Omental fat pad (tissue), 4 donors: ENCODE data around the gene ATP6AP2. TPM values are rescaled to one million over a fixed set of nuclear protein-coding genes. Genes with fewer than 3 reads are reported as not detected.
"Not testable (repeated sequence)": the region's sequence is repeated elsewhere in the genome, so short reads cannot be mapped to it uniquely, and the experiment has no call there.

Source experiments
- ATAC-seq: fragments of 150-250 bp; one replicate; pipeline ENCODE4 v1.9.1; 2016; ENCODE audit warnings: mild to moderate bottlenecking, moderate library complexity; ENCODE audit not compliant: low FRiP score
- DNase-seq: peaks from one replicate; pipeline ENCODE4 v3.0.0-alpha.2; 2019; ENCODE audit warnings: low spot score
- total RNA-seq, 4 donors: library from RNA; depleted of rRNA; stranded (reverse); fragments of >200 nt; gene quantifications; one replicate each; pipeline ENCODE4 v1.1.0, GENCODE V29; 2016
- TF ChIP-seq, protein P1 (sequence below), 3 donors: fragments of 450-650 bp; IDR thresholded peaks; one replicate each; pipeline ENCODE4 v1.5.1; 2016 to 2017; ENCODE audit warnings: antibody characterized with exemption in 3 of 3, mild to moderate bottlenecking in 3 of 3, moderate library complexity in 2 of 3

The ATP6AP2 gene
- total RNA-seq, 4 donors from 2014 or later, result 87.8 to 122 (median 100) TPM

- no peak for ATAC-seq
- TF ChIP-seq, protein P1, sequence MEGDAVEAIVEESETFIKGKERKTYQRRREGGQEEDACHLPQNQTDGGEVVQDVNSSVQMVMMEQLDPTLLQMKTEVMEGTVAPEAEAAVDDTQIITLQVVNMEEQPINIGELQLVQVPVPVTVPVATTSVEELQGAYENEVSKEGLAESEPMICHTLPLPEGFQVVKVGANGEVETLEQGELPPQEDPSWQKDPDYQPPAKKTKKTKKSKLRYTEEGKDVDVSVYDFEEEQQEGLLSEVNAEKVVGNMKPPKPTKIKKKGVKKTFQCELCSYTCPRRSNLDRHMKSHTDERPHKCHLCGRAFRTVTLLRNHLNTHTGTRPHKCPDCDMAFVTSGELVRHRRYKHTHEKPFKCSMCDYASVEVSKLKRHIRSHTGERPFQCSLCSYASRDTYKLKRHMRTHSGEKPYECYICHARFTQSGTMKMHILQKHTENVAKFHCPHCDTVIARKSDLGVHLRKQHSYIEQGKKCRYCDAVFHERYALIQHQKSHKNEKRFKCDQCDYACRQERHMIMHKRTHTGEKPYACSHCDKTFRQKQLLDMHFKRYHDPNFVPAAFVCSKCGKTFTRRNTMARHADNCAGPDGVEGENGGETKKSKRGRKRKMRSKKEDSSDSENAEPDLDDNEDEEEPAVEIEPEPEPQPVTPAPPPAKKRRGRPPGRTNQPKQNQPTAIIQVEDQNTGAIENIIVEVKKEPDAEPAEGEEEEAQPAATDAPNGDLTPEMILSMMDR (IDR thresholded peaks at IDR 0.05), result no peak
- no peak for DNase-seq
Measured at GRCh38 chrX:40558590-40558989, 22.2 kb upstream of the ATP6AP2 start.

GRCh38 chrX:40563784-40564183, 17.0 kb upstream of the ATP6AP2 start:
- TF ChIP-seq, protein P1 (IDR thresholded peaks at IDR 0.05), result no peak
- ATAC-seq (no peak), DNase-seq (no peak)

DNA sequence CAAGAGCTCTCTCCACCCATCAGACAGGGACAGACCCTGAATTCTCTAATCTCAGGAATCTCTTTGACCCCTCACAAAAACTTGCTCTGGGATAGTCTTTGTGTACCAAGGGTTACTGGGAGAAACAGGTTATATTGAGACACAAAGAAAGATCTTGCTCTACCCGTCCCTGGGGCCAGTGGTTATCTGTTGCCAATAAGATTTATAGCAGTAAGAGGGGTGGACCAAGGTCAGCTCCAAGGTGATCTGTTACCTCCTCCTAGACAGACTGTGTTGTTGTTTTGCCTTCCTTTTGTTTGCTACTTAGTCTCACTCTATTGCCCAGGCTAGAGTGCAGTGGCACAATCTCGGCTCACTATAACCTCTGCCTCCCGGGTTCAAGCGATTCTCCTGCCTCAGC, 16.3 kb upstream of the ATP6AP2 start:
- DNase-seq (no peak), ATAC-seq (no peak)
- TF ChIP-seq, protein P1 (IDR thresholded peaks at IDR 0.05), result no peak

DNA sequence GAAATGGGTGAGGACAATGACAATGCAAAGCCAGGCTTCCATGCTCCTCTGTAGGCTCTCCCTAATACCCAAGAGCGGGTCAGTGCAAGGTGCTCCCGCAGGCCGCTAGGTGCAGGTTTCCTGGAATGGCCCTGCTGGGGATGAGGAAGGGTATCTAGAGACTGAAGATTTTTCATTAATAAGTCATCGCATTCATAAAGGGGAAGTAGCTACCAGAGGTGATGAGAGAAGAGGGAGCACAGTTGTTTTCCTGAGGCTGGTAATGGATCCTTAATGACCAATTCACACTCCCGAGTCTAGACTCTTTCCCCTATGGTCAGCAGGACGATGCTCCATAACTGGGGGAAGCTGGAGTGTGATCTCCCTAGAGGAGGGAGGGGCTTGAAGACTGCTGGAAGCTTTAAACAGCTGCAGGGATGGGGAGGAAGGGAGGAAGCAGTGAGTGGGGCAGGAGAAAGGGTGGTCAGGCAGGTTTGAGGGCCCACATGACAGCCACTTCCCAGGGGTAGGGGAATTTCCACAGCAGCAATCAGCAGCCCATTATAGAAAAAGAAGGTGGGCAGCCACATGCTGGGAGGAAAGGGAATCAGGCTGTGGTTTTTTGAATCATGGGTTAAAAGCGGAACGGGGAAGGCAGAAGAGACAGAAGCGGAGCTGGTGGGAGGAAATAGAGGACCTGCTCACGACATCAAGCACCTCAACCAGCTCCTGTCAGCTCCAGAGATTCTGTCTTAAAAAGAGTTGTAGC, 10.2 kb upstream of the ATP6AP2 start:
- no peak for DNase-seq
- ATAC-seq, result no peak

GRCh38 chrX:40571164-40571563, 9.6 kb upstream of the ATP6AP2 start:
- not testable (repeated sequence) for DNase-seq, ATAC-seq

More for the DNA sequence above, 10.2 kb upstream of the ATP6AP2 start:
- TF ChIP-seq, protein P1 (IDR thresholded peaks at IDR 0.05), result no peak

- TF ChIP-seq, protein P1 (IDR thresholded peaks at IDR 0.05), result no peak
- DNase-seq, result no peak
Measured at GRCh38 chrX:40571600-40571999, 9.2 kb upstream of the ATP6AP2 start.

GRCh38 chrX:40573763-40574162, 7.0 kb upstream of the ATP6AP2 start:
- ATAC-seq (no peak), DNase-seq (no peak)
- TF ChIP-seq, protein P1 (IDR thresholded peaks at IDR 0.05), result no peak

More at GRCh38 chrX:40571600-40571999, 9.2 kb upstream of the ATP6AP2 start:
- no peak for ATAC-seq

DNA sequence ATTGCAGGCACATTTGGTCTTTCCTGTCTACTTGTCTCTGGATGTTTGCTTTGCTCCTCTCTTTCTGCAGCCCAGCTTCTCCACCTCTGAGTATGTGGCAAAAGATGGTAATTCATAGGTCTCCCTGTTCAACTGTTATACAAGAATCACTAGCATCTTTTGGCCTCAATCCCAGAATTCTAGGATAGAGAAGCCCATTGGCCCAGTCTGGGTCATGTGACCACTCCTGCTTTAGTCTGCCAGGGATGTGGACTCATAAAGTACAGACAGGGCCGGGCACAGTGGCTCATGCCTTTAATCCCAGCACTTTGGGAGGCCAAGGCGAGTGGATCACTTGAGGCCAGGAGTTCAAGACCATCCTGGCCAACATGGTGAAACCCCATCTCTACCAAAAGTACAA, 5.4 kb upstream of the ATP6AP2 start:
- not testable (repeated sequence) for ATAC-seq, DNase-seq
